ENCODE measurements around the gene NR0B2. TPM values are rescaled to one million over a fixed set of nuclear protein-coding genes. Genes with fewer than 3 reads are reported as not detected.
"Not testable (repeated sequence)": the region's sequence is repeated elsewhere in the genome, so short reads cannot be mapped to it uniquely, and the experiment has no call there.

Gene NR0B2
- polyA plus RNA-seq (ENCODE audit: insufficient read length in 3 of 3) = 1 to 10 TPM; 1.2 to 1.6 (median 1.3) TPM

- no peak for DNase-seq (ENCODE audit: low read depth in 3 of 3, low spot score in 2 of 3)
Measured at GRCh38 chr1:26913754-26914619, at the start of gene NR0B2. TSS of gene NR0B2 (minus strand) at chr1:26913975. CDS start at chr1:26913940, 35 bp downstream.

- no peak for DNase-seq (ENCODE audit: low read depth in 3 of 3, low spot score in 2 of 3)
Measured at GRCh38 chr1:26961826-26962225, 48.1 kb upstream of the NR0B2 start.

- DNase-seq (ENCODE audit: low read depth in 3 of 3, low spot score in 2 of 3) = no peak
Measured at GRCh38 chr1:26960625-26960966, 46.8 kb upstream of the NR0B2 start.

- DNase-seq (ENCODE audit: low read depth in 3 of 3, low spot score in 2 of 3) = peak; percentile 23 to 61 (median 52)
Measured at GRCh38 chr1:26959722-26960624, 46.2 kb upstream of the NR0B2 start, which contains the start of gene KDF1. TSS of gene KDF1 (minus strand) at chr1:26960468. CDS start at chr1:26952380, 8,088 bp downstream.

- no peak for DNase-seq (ENCODE audit: low read depth in 3 of 3, low spot score in 2 of 3)
Measured at GRCh38 chr1:26959270-26959669, 45.5 kb upstream of the NR0B2 start.

GRCh38 chr1:26957306-26957705 is 43.5 kb upstream of the NR0B2 start:
- no peak for DNase-seq (ENCODE audit: low read depth in 3 of 3, low spot score in 2 of 3)

GRCh38 chr1:26956321-26956720 is 42.5 kb upstream of the NR0B2 start:
- DNase-seq (ENCODE audit: low read depth in 3 of 3, low spot score in 2 of 3) = no peak

- DNase-seq (ENCODE audit: low read depth in 3 of 3, low spot score in 2 of 3) = no peak
Measured at GRCh38 chr1:26953374-26953773, 39.6 kb upstream of the NR0B2 start.

- DNase-seq (ENCODE audit: low read depth in 3 of 3, low spot score in 2 of 3) = no peak
Measured at GRCh38 chr1:26951821-26952497, 38.2 kb upstream of the NR0B2 start.

GRCh38 chr1:26951216-26951615 is 37.4 kb upstream of the NR0B2 start:
- DNase-seq (ENCODE audit: low read depth in 3 of 3, low spot score in 2 of 3) = no peak

- DNase-seq (ENCODE audit: low read depth in 3 of 3, low spot score in 2 of 3) = no peak
Measured at GRCh38 chr1:26950602-26951001, 36.8 kb upstream of the NR0B2 start.

GRCh38 chr1:26949926-26950319 is 36.1 kb upstream of the NR0B2 start:
- DNase-seq (ENCODE audit: low read depth in 3 of 3, low spot score in 2 of 3) = no peak

GRCh38 chr1:26949266-26949925 is 35.6 kb upstream of the NR0B2 start:
- DNase-seq (ENCODE audit: low read depth in 3 of 3, low spot score in 2 of 3) = no peak

- not testable (repeated sequence) for DNase-seq (ENCODE audit: low read depth in 3 of 3, low spot score in 2 of 3)
Measured at GRCh38 chr1:26948725-26949057, 34.9 kb upstream of the NR0B2 start.

GRCh38 chr1:26946270-26946669 is 32.5 kb upstream of the NR0B2 start:
- DNase-seq (ENCODE audit: low read depth in 3 of 3, low spot score in 2 of 3) = no peak

- no peak for DNase-seq (ENCODE audit: low read depth in 3 of 3, low spot score in 2 of 3)
Measured at GRCh38 chr1:26945728-26946127, 32.0 kb upstream of the NR0B2 start.

GRCh38 chr1:26945138-26945537 is 31.4 kb upstream of the NR0B2 start:
- DNase-seq (ENCODE audit: low read depth in 3 of 3, low spot score in 2 of 3) = no peak

GRCh38 chr1:26942656-26943055 is 28.9 kb upstream of the NR0B2 start:
- DNase-seq (ENCODE audit: low read depth in 3 of 3, low spot score in 2 of 3) = no peak

GRCh38 chr1:26941311-26941710 is 27.5 kb upstream of the NR0B2 start:
- DNase-seq (ENCODE audit: low read depth in 3 of 3, low spot score in 2 of 3) = no peak

GRCh38 chr1:26938659-26939025 is 24.9 kb upstream of the NR0B2 start:
- no peak for DNase-seq (ENCODE audit: low read depth in 3 of 3, low spot score in 2 of 3)
